ENCODE results near the gene S100A2.

Gene S100A2

DNA sequence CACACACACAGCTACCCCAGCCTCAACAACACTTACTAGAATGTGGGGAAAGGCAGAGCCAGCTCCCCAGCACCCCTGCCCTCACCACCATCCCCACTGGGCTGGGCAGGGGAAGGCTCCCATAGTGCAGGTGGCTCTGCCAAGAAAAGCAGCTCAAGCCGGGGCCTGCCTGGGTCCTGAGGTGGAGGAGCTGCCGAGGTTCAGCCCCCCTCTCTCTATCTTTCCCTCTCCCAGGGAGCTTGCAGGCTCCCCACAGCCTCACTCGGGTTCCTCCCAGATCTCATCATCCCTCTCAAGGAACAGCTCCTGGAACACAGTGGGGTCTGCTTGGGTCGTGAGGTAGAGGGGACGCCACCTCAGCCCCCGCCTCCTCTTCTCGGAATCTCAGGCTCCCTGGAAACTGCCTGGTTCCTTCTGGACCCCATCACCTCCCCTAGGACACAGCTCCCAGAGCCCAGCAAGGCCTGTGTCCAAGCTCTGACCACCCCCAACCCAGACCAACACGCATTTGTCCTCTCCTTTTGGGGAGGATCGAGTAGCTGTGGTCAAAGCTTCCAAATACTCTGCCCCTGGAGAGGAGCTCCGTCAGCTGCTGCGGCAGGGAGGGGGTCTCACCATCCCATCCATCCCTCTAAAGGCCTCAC, 46.6 kb upstream of the S100A2 start:
- Histone ChIP-seq H3K9me3 (ENCODE audit: control insufficient read depth, insufficient read depth, low read length) (no peaks in the 10 kb centered on the region), H3K27ac (ENCODE audit: low read depth, low read length) (no peak overlapping the region), H3K4me3 (ENCODE audit: low read length) (no peak overlapping the region), H3K4me1 (ENCODE audit: control insufficient read depth, low read length) (no peaks in the 10 kb centered on the region), H3K79me2 (ENCODE audit: control insufficient read depth, low read length) (no peaks in the 10 kb centered on the region), H3K9me2 (replicated peaks; ENCODE audit: control insufficient read depth, low read length) (no peaks in the 10 kb centered on the region), H3F3A (ENCODE audit: control insufficient read depth, insufficient read depth) (no peaks in the 10 kb centered on the region), H4K20me1 (ENCODE audit: control insufficient read depth, insufficient read depth, low read depth, low read length) (no peaks in the 10 kb centered on the region), H3K27me3 (ENCODE audit: control insufficient read depth, low read length) (no peaks in the 10 kb centered on the region), H3K36me3 (ENCODE audit: control insufficient read depth, low read length) (no peaks in the 10 kb centered on the region), H3K4me2 (ENCODE audit: low read length) (no peak overlapping the region)
- TF ChIP-seq, protein P1, sequence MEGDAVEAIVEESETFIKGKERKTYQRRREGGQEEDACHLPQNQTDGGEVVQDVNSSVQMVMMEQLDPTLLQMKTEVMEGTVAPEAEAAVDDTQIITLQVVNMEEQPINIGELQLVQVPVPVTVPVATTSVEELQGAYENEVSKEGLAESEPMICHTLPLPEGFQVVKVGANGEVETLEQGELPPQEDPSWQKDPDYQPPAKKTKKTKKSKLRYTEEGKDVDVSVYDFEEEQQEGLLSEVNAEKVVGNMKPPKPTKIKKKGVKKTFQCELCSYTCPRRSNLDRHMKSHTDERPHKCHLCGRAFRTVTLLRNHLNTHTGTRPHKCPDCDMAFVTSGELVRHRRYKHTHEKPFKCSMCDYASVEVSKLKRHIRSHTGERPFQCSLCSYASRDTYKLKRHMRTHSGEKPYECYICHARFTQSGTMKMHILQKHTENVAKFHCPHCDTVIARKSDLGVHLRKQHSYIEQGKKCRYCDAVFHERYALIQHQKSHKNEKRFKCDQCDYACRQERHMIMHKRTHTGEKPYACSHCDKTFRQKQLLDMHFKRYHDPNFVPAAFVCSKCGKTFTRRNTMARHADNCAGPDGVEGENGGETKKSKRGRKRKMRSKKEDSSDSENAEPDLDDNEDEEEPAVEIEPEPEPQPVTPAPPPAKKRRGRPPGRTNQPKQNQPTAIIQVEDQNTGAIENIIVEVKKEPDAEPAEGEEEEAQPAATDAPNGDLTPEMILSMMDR (IDR thresholded peaks at IDR 0.05; ENCODE audit: low read depth, low read length, poor library complexity, severe bottlenecking): no peak
- no peak for TF ChIP-seq EZH2phosphoT487 (IDR thresholded peaks at IDR 0.05; ENCODE audit: borderline replicate concordance, low read length)

DNA sequence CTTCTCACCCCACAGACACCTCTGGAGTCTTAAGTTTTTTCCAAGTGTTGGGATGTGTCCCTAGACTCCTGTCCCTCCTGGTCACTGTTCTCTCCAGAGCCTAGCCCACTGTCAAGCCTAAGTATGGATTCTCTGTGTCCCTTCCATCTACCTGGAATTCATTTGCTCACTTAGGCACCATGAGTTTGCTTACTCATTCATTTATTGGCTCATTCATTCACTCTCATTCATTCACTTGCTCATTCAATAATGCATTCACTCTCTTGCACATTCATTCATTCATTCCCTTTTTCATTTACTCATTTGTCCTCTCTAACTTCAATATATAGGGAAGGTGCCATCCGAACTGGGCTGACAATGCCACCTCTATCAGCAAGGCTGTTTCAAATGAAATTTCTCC, 45.7 kb upstream of the S100A2 start:
- no peaks in the 10 kb centered on the region for H3K36me3 ChIP-seq (ENCODE audit: control insufficient read depth, low read length)
- no peaks in the 10 kb centered on the region for H3K79me2 ChIP-seq (ENCODE audit: control insufficient read depth, low read length)
- no peaks in the 10 kb centered on the region for H3K9me3 ChIP-seq (ENCODE audit: control insufficient read depth, insufficient read depth, low read length)
- H3K27me3 ChIP-seq (ENCODE audit: control insufficient read depth, low read length): no peaks in the 10 kb centered on the region
- H4K20me1 ChIP-seq (ENCODE audit: control insufficient read depth, insufficient read depth, low read depth, low read length): no peaks in the 10 kb centered on the region
- H3F3A ChIP-seq (ENCODE audit: control insufficient read depth, insufficient read depth): no peaks in the 10 kb centered on the region
- no peaks in the 10 kb centered on the region for H3K4me1 ChIP-seq (ENCODE audit: control insufficient read depth, low read length)
- H3K4me3 ChIP-seq (ENCODE audit: low read length): no peak overlapping the region
- H3K27ac ChIP-seq (ENCODE audit: low read depth, low read length): no peak overlapping the region
- TF ChIP-seq, protein P1 (IDR thresholded peaks at IDR 0.05; ENCODE audit: low read depth, low read length, poor library complexity, severe bottlenecking): no peak
- no peak for TF ChIP-seq EZH2phosphoT487 (IDR thresholded peaks at IDR 0.05; ENCODE audit: borderline replicate concordance, low read length)
- H3K4me2 ChIP-seq (ENCODE audit: low read length): no peak overlapping the region
- no peaks in the 10 kb centered on the region for H3K9me2 ChIP-seq (replicated peaks; ENCODE audit: control insufficient read depth, low read length)

DNA sequence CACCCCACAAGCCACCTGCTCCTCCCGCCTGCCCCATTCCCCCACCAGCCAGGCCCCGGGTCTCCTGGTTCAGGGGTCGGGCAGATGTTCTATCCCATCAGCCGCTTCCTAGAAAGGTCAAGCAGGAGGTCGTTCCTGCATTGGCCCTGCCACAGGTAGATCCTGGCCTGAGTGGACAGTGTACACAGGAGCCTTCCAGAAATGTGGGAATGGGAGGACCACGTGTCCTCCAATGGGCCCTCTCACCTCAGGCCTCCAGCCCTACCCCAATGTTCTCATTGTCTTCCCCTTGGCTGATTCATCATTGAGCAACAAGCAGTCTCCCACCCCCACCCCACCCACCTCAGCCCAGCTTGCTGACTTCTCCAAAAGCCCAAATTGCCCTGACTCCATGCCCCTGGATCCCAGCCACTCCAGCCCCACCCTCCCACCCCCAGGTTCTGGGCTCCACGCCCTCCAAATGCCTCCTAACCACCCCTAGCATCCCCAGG, 45.2 kb upstream of the S100A2 start:
- no peaks in the 10 kb centered on the region for H4K20me1 ChIP-seq (ENCODE audit: control insufficient read depth, insufficient read depth, low read depth, low read length)

More for the DNA sequence above, 45.2 kb upstream of the S100A2 start:
- Histone ChIP-seq H3K4me3 (ENCODE audit: low read length) (no peak overlapping the region), H3K4me1 (ENCODE audit: control insufficient read depth, low read length) (no peaks in the 10 kb centered on the region), H3K79me2 (ENCODE audit: control insufficient read depth, low read length) (no peaks in the 10 kb centered on the region), H3K4me2 (ENCODE audit: low read length) (no peak overlapping the region), H3K36me3 (ENCODE audit: control insufficient read depth, low read length) (no peaks in the 10 kb centered on the region), H3F3A (ENCODE audit: control insufficient read depth, insufficient read depth) (no peaks in the 10 kb centered on the region), H3K9me2 (replicated peaks; ENCODE audit: control insufficient read depth, low read length) (no peaks in the 10 kb centered on the region), H3K27ac (ENCODE audit: low read depth, low read length) (no peak overlapping the region), H3K9me3 (ENCODE audit: control insufficient read depth, insufficient read depth, low read length) (no peaks in the 10 kb centered on the region), H3K27me3 (ENCODE audit: control insufficient read depth, low read length) (no peaks in the 10 kb centered on the region)
- TF ChIP-seq, protein P1 (IDR thresholded peaks at IDR 0.05; ENCODE audit: low read depth, low read length, poor library complexity, severe bottlenecking): no peak
- TF ChIP-seq EZH2phosphoT487 (IDR thresholded peaks at IDR 0.05; ENCODE audit: borderline replicate concordance, low read length): no peak

Data from DOHH2 (cell line).